Activated naive CD4-positive, alpha-beta T cell treated with anti-CD3 and anti-CD28 coated beads for 36 hours (primary cell): ENCODE measurements around the gene SLFNL1. TPM values are rescaled to one million over a fixed set of nuclear protein-coding genes. Genes with fewer than 3 reads are reported as not detected.
A peak's percentile ranks its signal among the peaks of the same experiment; 100 is the strongest.

Experiments used
- CTCF ChIA-PET: fragments of 350-600 bp; sonication (Branson Sonifier 250); formaldehyde crosslinking; loops from one replicate; lab custom pipeline; 2021; ENCODE audit warnings: antibody characterized with exemption; lab: Charles Lee
- DNase-seq: peaks from one replicate; pipeline ENCODE4 v3.0.0-alpha.2; 2020
- H3K27ac Mint-ChIP-seq: one replicate; pipeline ENCODE4 v1.8.0; 2021; ENCODE audit warnings: mild to moderate bottlenecking, mixed read lengths
- H3K27me3 Mint-ChIP-seq: one replicate; pipeline ENCODE4 v1.8.0; 2021; ENCODE audit warnings: low read depth, mixed read lengths
- H3K36me3 Mint-ChIP-seq: one replicate; pipeline ENCODE4 v1.8.0; 2021; ENCODE audit warnings: low read depth, mixed read lengths
- H3K4me1 Mint-ChIP-seq: one replicate; pipeline ENCODE4 v1.8.0; 2021; ENCODE audit warnings: low read depth, mixed read lengths
- H3K4me3 Mint-ChIP-seq: one replicate; pipeline ENCODE4 v1.8.0; 2021; ENCODE audit warnings: mild to moderate bottlenecking, moderate library complexity, mixed read lengths
- H3K9me3 Mint-ChIP-seq: one replicate; pipeline ENCODE4 v1.8.0; 2021; ENCODE audit warnings: mixed read lengths
- intact Hi-C: fragments of 100-400 bp; cut with micrococcal nuclease; formaldehyde crosslinking; loops from one replicate; pipeline ENCODE4 v1.15.1; 2023
- total RNA-seq, 2 experiments: library from RNA; stranded (reverse); gene quantifications; one replicate each; pipeline ENCODE4 v1.2.3, GENCODE V29; 2021

The SLFNL1 gene
- under 1 TPM; 0.10 to 0.12 TPM for total RNA-seq

DNA sequence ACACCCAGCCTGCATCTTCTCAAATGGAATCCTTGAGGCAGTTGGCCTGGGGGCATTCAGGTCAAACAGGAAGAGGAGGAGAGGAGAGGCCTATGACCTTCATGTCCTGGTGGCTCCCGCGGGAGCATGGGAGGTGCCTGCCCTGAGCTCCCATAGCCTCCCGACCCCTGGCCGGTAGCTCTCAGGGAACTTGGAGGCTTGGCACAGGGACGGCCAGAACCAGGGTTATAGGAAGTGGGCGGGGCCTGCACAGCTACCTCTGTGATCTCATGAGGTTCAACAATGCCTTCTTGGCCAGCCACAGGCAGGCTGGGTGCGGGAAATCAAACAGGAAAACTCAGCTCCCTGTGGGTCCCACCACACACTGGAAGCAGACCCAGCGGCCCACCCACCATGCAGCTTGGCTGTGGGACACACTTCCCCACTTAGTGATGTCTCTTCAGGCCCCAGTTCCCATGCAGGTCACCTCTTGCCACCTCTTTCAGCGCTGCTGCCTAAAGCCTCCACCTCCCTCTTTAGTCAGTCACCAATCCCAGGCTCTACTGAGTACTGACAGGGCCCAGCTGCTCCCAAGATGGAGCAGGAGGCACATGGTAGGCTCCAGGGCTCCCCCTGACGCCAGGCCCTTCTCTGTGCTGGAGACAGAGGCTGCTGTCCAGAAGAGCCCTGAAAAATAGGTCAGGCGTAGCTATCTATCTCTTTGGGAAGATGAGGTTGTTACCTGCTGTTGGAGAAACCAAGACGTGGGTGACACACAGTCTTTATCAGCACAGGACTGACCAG is at the start of gene SLFNL1:
SLFNL1 (minus strand) TSS at position 200 of the 783 bp plus-strand sequence. CDS start 1,065 bp downstream, outside the sequence.
- Mint-ChIP-seq H3K27ac (peak within 1 kb of the TSS; percentile 53), H3K27me3 (no peaks in the 10 kb centered on the region), H3K9me3 (no peaks in the 10 kb centered on the region), H3K4me3 (no peak within 1 kb of the TSS), H3K4me1 (peaks cover 2% of the 10 kb centered on the region), H3K36me3 (peaks cover 11% of the 10 kb centered on the region)
- CTCF ChIA-PET: no interaction called here
- intact Hi-C loops: no loop called here
- DNase-seq: no peak

DNA sequence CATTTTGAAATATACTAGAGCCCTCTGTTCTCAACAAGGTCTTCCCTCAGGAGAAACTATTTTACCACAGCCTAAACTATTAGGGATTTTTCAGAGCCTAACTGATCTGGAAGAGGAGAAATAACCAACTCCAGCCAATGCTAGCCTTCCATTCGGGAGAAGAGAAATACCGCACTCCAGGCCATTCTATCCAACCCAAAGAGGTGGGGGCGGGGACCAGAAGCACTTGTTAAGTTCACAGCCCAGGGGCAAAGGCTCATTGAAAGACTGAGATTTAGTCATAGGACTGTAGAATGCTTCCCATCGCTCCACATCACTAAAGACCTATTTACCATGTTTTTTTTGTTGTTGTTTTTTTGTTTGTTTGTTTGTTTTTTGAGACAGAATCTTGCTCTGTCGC is 35.4 kb upstream of the SLFNL1 start:
- H3K4me1 Mint-ChIP-seq: no peaks in the 10 kb centered on the region
- peaks cover 24% of the 10 kb centered on the region for H3K36me3 Mint-ChIP-seq
- CTCF ChIA-PET: no interaction called here
- H3K9me3 Mint-ChIP-seq: no peaks in the 10 kb centered on the region
- no peak for DNase-seq
- intact Hi-C loops: no loop called here
- H3K27me3 Mint-ChIP-seq: no peaks in the 10 kb centered on the region
- H3K27ac Mint-ChIP-seq: no peak overlapping the region
- H3K4me3 Mint-ChIP-seq: no peak overlapping the region

DNA sequence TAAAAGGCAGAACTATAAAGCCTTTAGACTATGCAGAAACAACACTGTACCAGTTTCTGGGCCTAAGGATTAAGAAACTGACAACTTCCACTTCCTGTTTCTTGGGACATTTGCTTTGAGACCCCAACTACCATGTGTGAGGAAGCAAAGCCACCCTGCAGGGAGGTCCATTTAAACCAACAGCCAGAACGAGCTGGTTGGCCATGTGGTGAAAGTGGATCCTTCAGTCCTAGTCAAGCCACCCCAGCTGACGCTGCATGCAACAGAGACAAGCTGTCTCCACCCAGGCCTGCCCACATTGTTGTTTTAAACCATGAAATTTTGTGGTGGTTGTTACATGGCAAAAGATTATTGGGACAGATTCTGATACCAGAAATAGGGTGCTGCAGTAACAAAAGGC is 31.8 kb upstream of the SLFNL1 start:
- H3K4me1 Mint-ChIP-seq: no peaks in the 10 kb centered on the region
- no peak for DNase-seq
- CTCF ChIA-PET: interaction anchor here (1.1 kb wide), 1 partner anchor 100 kb away, joined by 3 read pairs; no protein-coding TSS in a partner anchor
- no peaks in the 10 kb centered on the region for H3K9me3 Mint-ChIP-seq
- intact Hi-C loops: no loop called here
- H3K36me3 Mint-ChIP-seq: peaks cover 19% of the 10 kb centered on the region
- H3K27ac Mint-ChIP-seq: no peak overlapping the region
- no peaks in the 10 kb centered on the region for H3K27me3 Mint-ChIP-seq
- no peak overlapping the region for H3K4me3 Mint-ChIP-seq

DNA sequence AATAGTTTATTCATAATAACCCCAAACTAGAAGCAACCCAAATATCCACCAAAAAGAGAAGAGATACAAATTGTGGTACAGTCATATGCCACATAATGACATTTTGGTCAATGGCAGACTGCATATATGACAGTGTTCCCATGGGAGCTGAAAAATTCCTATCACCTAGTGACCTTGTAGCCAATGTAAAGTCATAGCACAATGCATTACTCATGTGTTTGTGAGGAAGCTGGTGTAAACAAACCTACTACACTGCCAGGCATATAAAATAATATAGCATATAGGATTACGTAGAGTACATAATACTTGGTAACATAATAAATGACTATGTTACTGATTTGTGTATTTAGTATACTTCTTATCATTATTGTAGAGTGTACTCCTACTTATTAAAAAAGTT is 29.5 kb upstream of the SLFNL1 start:
- Mint-ChIP-seq H3K27ac (no peak overlapping the region), H3K27me3 (no peaks in the 10 kb centered on the region), H3K4me1 (no peaks in the 10 kb centered on the region), H3K9me3 (no peaks in the 10 kb centered on the region), H3K36me3 (peaks cover 26% of the 10 kb centered on the region), H3K4me3 (no peak overlapping the region)
- DNase-seq: no peak
- CTCF ChIA-PET: interaction anchor here (1.0 to 1.2 kb wide), 2 partner anchors 100 to 101 kb away, joined by 3 to 4 read pairs; no protein-coding TSS in a partner anchor
- intact Hi-C loops: no loop called here

DNA sequence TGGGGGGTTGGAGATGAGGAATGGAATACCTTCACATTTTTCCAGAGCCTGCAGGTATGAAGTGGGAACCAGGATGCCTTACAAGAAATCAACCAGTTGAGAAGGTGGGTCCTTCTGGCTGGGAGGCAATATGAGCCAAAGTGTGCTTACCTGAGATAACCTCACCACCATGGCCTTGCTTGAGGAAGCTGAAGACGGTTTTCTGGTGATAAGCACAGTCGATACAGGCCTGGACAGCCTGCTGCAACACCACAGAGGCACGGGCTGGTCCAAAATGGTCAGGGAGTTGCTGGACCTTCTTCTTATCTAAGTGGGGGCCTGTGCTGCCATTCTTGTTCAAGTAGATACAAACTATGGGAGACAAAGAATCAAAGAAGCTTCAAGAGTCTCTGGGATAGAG is 27.0 kb upstream of the SLFNL1 start:
- CTCF ChIA-PET: no interaction called here
- peaks cover 25% of the 10 kb centered on the region for H3K36me3 Mint-ChIP-seq
- DNase-seq: no peak

DNA sequence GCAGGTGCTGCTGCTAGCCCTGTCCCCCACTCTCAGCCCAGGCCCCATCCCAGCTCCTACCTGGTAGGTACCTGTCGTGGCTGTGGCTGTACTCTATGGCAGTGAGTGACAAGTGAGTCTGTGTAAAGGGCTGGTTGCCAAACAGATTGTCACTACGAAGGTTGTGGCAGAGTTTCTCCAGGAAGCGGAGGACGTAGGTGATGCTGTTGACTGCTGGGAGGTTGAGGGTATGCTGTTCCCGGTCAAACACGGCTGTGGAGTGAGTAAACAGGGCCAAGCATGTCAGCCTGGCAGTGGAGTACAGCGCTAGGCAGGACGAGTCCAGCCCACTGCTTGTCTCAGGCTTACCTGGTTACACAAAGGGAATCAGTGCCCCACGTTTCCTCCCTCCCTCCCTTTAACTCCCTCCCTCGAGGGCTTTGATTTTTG is 24.8 kb upstream of the SLFNL1 start:
- Mint-ChIP-seq H3K4me3 (no peak overlapping the region), H3K27me3 (no peaks in the 10 kb centered on the region), H3K9me3 (no peaks in the 10 kb centered on the region), H3K36me3 (peaks cover 27% of the 10 kb centered on the region), H3K27ac (no peak overlapping the region), H3K4me1 (no peaks in the 10 kb centered on the region)
- DNase-seq: no peak
- CTCF ChIA-PET: no interaction called here
- intact Hi-C loops: no loop called here

More for the DNA sequence above, 27.0 kb upstream of the SLFNL1 start:
- H3K27me3 Mint-ChIP-seq: no peaks in the 10 kb centered on the region
- H3K4me3 Mint-ChIP-seq: no peak overlapping the region
- intact Hi-C loops: no loop called here
- H3K9me3 Mint-ChIP-seq: no peaks in the 10 kb centered on the region
- H3K4me1 Mint-ChIP-seq: no peaks in the 10 kb centered on the region
- no peak overlapping the region for H3K27ac Mint-ChIP-seq

DNA sequence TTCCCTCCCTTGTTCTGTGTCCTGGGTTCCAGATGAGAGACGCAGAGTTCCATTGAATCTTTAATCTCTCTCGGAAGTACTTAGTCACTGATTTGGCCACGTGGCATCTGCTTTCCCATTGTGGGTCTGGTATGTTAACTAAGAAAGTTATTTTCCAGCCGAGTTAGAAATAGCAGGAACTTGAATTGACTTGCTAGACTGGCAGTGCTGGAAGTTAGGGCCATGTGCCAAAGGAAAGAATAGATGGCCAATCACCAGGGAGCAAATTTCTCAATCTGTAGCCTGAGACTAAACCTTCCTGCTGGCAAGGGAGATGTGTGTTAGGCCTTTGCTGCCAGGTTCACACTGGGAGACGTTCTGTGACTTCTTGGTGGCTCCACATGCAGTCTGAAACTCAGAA is 24.2 kb upstream of the SLFNL1 start:
- H3K9me3 Mint-ChIP-seq: no peaks in the 10 kb centered on the region
- H3K36me3 Mint-ChIP-seq: peaks cover 27% of the 10 kb centered on the region
- H3K27ac Mint-ChIP-seq: no peak overlapping the region
- CTCF ChIA-PET: no interaction called here
- H3K4me1 Mint-ChIP-seq: no peaks in the 10 kb centered on the region
- intact Hi-C loops: no loop called here
- DNase-seq: no peak
- H3K4me3 Mint-ChIP-seq: no peak overlapping the region
- H3K27me3 Mint-ChIP-seq: no peaks in the 10 kb centered on the region

DNA sequence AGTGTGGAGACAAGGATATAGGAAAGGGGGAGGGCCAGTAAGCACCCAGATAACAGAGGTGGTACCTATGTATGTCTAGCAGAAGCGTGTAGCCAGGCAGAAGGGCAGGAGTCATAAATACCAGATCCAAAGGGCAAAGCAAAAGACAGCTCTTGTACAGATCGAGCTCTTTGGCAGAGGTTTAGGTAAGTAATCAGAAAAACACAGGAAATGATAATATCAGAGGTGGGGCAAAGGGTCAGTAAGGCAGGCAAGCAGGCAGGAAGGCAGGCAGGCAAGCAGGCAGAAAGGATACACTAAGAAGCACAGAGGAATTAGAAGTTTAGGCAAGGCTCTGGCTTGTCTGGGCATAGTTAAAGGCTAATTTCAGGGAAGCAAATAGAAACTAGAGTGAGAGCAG is 22.7 kb upstream of the SLFNL1 start:
- DNase-seq: no peak
- Mint-ChIP-seq H3K4me1 (no peaks in the 10 kb centered on the region), H3K9me3 (no peaks in the 10 kb centered on the region), H3K36me3 (peaks cover 28% of the 10 kb centered on the region), H3K27ac (no peak overlapping the region), H3K4me3 (no peak overlapping the region), H3K27me3 (no peaks in the 10 kb centered on the region)
- intact Hi-C loops: no loop called here
- CTCF ChIA-PET: no interaction called here

DNA sequence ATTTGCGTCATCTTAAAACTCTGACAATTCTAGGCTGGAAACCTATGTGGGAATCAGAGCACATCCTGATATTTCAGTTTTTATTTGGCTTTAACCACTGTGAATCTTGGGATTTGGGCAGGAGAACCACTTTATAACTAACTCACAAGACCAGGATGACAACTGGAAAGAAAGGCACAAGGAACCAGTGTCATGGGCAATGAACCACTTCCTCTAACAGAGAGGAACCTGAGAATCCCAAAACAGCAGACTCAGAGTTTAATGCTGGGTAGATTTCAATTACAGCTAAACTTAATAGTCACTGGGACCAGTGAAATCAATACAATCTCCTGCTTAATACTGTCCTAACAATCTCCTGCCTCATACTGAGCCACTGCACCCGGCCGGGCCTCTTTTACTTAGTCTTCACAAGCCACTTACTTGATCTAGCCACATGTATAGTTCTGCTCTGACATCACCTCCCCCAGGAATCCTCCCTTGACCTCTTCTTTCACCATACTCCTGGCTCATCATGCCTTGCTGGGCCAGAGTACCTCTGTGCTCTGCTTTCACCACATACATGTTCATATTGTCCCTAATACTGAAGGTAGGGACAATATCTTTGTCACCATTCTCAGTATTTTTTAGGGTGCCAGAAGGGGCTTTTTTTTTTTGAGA is 20.2 kb upstream of the SLFNL1 start:
- intact Hi-C loops: no loop called here
- no peak for DNase-seq
- Mint-ChIP-seq H3K4me1 (no peaks in the 10 kb centered on the region), H3K9me3 (no peaks in the 10 kb centered on the region), H3K36me3 (peaks cover 14% of the 10 kb centered on the region), H3K27ac (no peak overlapping the region), H3K4me3 (no peak overlapping the region), H3K27me3 (no peaks in the 10 kb centered on the region)
- CTCF ChIA-PET: no interaction called here

DNA sequence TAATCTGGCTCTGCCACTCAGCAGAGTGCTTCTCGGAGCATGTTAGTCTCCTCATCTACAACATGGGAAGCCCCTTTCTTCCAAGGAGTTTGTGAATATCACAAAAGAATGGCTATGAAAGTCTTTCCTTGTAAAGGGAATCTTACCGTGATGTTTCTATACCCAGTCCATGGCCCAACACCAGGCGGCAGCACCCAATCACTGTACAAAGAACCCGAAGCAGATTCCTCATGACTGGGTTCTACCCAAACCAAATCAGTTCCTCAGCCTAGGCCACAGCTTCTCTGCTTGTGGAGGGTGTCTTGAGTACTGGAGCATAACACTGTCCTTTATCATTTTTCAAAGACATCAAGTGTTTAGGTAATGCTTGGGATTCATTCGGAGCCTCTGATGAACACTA is 16.6 kb upstream of the SLFNL1 start:
- Mint-ChIP-seq H3K4me1 (no peaks in the 10 kb centered on the region), H3K36me3 (peaks cover 14% of the 10 kb centered on the region), H3K27me3 (no peaks in the 10 kb centered on the region), H3K27ac (no peak overlapping the region), H3K4me3 (no peak overlapping the region), H3K9me3 (no peaks in the 10 kb centered on the region)
- CTCF ChIA-PET: interaction anchor here (1.1 kb wide), 1 partner anchor 86 kb away, joined by 4 read pairs; no protein-coding TSS in a partner anchor
- intact Hi-C loops: no loop called here
- DNase-seq: no peak

DNA sequence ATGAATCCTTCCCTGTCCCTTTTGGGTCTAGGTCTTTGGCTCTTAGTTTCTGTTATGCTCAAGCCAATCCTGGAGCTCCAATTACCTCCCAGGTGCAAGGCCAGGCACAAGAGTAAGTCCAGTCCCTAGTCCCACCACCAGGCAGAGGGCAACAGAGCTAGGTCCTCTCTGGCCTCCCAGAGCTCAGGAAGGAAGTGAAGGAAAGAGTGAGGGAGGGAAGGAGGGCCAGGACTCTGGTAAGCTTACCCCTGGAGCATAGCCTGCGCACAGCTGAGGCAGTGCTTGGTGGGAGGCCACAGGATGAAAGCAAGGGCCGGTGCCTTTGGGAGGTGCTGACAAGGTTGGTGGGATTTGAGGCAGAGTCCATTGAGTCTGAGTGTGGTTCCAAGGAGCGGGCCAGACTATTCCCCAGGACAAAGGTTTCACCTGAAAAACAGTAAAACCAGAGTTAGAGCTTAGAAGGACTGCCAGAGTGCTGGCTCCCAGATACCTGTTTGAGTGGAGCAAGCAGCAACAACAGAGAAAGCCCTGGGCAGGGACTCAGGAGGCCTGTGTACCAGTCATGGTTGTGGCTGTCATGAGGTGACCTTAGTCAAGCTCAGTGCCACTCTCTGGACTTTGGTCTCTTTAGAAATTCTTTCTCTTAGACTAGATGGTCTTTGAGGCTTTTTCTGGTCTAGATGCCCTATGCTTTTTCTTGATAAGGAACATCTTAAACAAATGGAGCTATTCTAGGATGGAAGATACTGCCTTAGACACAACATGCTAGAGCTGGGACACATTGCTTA is 15.8 kb upstream of the SLFNL1 start:
- Mint-ChIP-seq H3K4me3 (no peak overlapping the region), H3K27me3 (no peaks in the 10 kb centered on the region), H3K36me3 (peaks cover 14% of the 10 kb centered on the region), H3K4me1 (no peaks in the 10 kb centered on the region), H3K27ac (no peak overlapping the region), H3K9me3 (no peaks in the 10 kb centered on the region)
- DNase-seq: no peak
- CTCF ChIA-PET: no interaction called here
- intact Hi-C loops: no loop called here

DNA sequence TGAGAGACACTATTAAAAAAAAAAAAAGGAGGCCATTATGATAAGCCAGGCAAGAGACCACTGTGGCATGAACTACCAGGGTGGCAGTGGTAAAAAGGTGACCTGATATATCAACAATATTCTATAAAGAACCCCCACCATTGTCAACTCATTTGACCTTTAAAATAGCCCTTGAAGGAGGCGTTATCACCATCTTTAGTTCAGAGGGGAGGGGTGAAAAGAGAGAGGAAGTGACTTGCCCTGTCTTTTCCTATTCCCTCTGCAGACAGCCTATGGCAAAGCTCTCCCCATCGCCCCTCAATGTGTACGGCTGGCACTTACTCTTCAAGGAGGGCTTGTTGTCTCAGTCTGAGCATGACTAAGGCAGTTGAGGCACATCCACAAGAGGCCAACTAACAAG is 11.7 kb upstream of the SLFNL1 start:
- no peak for DNase-seq
- intact Hi-C loops: no loop called here
- CTCF ChIA-PET: no interaction called here
- Mint-ChIP-seq H3K27me3 (no peaks in the 10 kb centered on the region), H3K27ac (no peak overlapping the region), H3K36me3 (peaks cover 15% of the 10 kb centered on the region), H3K9me3 (no peaks in the 10 kb centered on the region), H3K4me3 (no peak overlapping the region), H3K4me1 (no peaks in the 10 kb centered on the region)
